Dendritic cell treated with granulocyte-macrophage colony-stimulating factor and Interleukin-4, amounts not matched to agents 40 ng/mL and 50 ng/mL, for 4 days (primary cell): ENCODE measurements around the gene GABRQ.
"Not testable (repeated sequence)": the region's sequence is repeated elsewhere in the genome, so short reads cannot be mapped to it uniquely, and the experiment has no call there.

Source experiments
- H3K27ac Mint-ChIP-seq: one replicate; pipeline ENCODE4 v1.8.0; 2022; ENCODE audit warnings: mild to moderate bottlenecking, mixed read lengths
- H3K27me3 Mint-ChIP-seq: one replicate; pipeline ENCODE4 v1.8.0; 2022; ENCODE audit warnings: mild to moderate bottlenecking, mixed read lengths
- H3K36me3 Mint-ChIP-seq: one replicate; pipeline ENCODE4 v1.8.0; 2022; ENCODE audit warnings: low read depth, mixed read lengths
- H3K4me1 Mint-ChIP-seq: one replicate; pipeline ENCODE4 v1.8.0; 2022; ENCODE audit warnings: low read depth, mixed read lengths
- H3K4me3 Mint-ChIP-seq: one replicate; pipeline ENCODE4 v1.8.0; 2022; ENCODE audit warnings: mild to moderate bottlenecking, moderate library complexity, mixed read lengths
- H3K9me3 Mint-ChIP-seq: one replicate; pipeline ENCODE4 v1.8.0; 2022; ENCODE audit warnings: mixed read lengths
- intact Hi-C: fragments of 100-400 bp; cut with micrococcal nuclease; formaldehyde crosslinking; loops from one replicate; pipeline ENCODE4 v1.15.0; 2022

Gene GABRQ

GRCh38 chrX:152700390-152700789 is 62.7 kb downstream of the GABRQ start:
- H3K9me3 Mint-ChIP-seq, H3K4me3 Mint-ChIP-seq, H3K27me3 Mint-ChIP-seq, H3K27ac Mint-ChIP-seq, H3K36me3 Mint-ChIP-seq, H3K4me1 Mint-ChIP-seq, intact Hi-C loops: not testable (repeated sequence)

DNA sequence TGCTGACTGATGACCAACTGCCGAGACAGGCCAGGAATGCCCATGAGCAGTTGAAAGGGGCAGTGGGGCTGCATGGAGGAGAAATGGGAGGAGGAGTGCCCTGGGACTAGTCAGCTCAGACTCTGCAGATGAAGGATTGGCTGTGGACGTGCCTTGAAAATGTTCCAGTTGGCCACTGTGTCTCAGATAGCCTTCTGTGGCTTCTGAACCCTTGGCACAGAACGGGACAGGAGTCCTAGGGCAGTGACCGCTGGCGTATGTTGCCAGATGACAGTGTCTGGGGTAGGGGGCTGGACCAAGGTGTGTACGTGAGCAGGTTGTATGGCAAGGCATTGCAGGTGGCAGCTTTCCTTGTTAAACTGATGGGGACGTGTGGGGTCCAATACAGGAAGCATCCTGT is 68.8 kb downstream of the GABRQ start:
- H3K27me3 Mint-ChIP-seq, intact Hi-C loops, H3K9me3 Mint-ChIP-seq, H3K4me1 Mint-ChIP-seq, H3K4me3 Mint-ChIP-seq, H3K27ac Mint-ChIP-seq, H3K36me3 Mint-ChIP-seq: not testable (repeated sequence)
